Endothelial cell of umbilical vein (primary cell): Measurements from ENCODE around the gene ADCY5.

Experiments used
- CTCF ChIP-seq, 2 donors: IDR thresholded peaks; 1 replicate in 1 of 2; 2 replicates in 1 of 2; pipeline ENCODE4 v1.5.1; 2011; ENCODE audit warnings: low read length in 2 of 2, mild to moderate bottlenecking in 2 of 2, moderate library complexity in 2 of 2, control low read depth in 1 of 2, inconsistent platforms in 1 of 2, low read depth in 1 of 2; ENCODE audit not compliant: insufficient read depth in 1 of 2; ENCODE audit errors: extremely low read depth in 1 of 2
- GATA2 ChIP-seq: IDR thresholded peaks from 2 replicates; pipeline ENCODE4 v1.7.0; 2011; ENCODE audit warnings: low read depth, mild to moderate bottlenecking, moderate library complexity, mixed read lengths, low read length; ENCODE audit not compliant: insufficient read length, insufficient read depth
- POLR2A ChIP-seq: IDR thresholded peaks from 2 replicates; pipeline ENCODE4 v1.6.1; 2012; ENCODE audit warnings: low read depth, mild to moderate bottlenecking, control low read depth, low read length

GRCh38 chr3:123405936-123406510, 42.9 kb downstream of the ADCY5 start:
- TF ChIP-seq POLR2A (no peak), CTCF (IDR thresholded peaks at IDR 0.05; ENCODE audit: extremely low read depth in 1 of 2, insufficient read depth in 1 of 2, low read depth in 1 of 2, low read length in 2 of 2) (no peak), GATA2 (no peak)
